Naive thymus-derived CD4-positive, alpha-beta T cell (primary cell): ENCODE data around the gene UBXN10. TPM values are rescaled to one million over a fixed set of nuclear protein-coding genes. Genes with fewer than 3 reads are reported as not detected.

Source experiments
- ATAC-seq: fragments of 150-1000 bp; cut with Tn5 transposase; 2 replicates; pipeline ENCODE4 v1.10.0; 2021; ENCODE audit warnings: mild to moderate bottlenecking, moderate library complexity
- CTCF ChIA-PET: fragments of 350-600 bp; sonication (Branson Sonifier 250); formaldehyde crosslinking; loops from one replicate; lab custom pipeline; 2021; ENCODE audit warnings: antibody characterized with exemption; lab: Charles Lee
- POLR2A ChIA-PET: fragments of 350-600 bp; sonication (Branson Sonifier 250); formaldehyde crosslinking; loops from one replicate; lab custom pipeline; 2021; ENCODE audit warnings: antibody characterized with exemption, inconsistent platforms; lab: Charles Lee
- DNase-seq, 9 donors: peaks; one replicate each; pipeline versions ENCODE4 v3.0.0 to v3.0.0-alpha.2; 2020 to 2022; ENCODE audit warnings: mixed read lengths in 1 of 9
- H3K27ac ChIP-seq: one replicate; pipeline ENCODE4 v1.7.0; 2013; ENCODE audit warnings: mild to moderate bottlenecking, low read depth, low read length, moderate library complexity
- H3K27me3 ChIP-seq, 2 donors: one replicate each; pipeline ENCODE4 v1.7.0; 2013; ENCODE audit warnings: low read length in 2 of 2, mild to moderate bottlenecking in 2 of 2, moderate library complexity in 2 of 2; ENCODE audit not compliant: control insufficient read depth in 2 of 2, insufficient read depth in 2 of 2
- H3K36me3 ChIP-seq, 3 experiments: 1 replicate in 2 of 3; 2 replicates in 1 of 3; pipeline ENCODE4 v1.7.0; 2013; ENCODE audit warnings: low read length in 3 of 3, mild to moderate bottlenecking in 3 of 3, moderate library complexity in 1 of 3; ENCODE audit not compliant: insufficient read depth in 3 of 3, control insufficient read depth in 2 of 3
- H3K4me1 ChIP-seq, 2 donors: one replicate each; pipeline ENCODE4 v1.7.0; 2013; ENCODE audit warnings: low read length in 2 of 2, mild to moderate bottlenecking in 2 of 2, moderate library complexity in 1 of 2; ENCODE audit not compliant: control insufficient read depth in 2 of 2, insufficient read depth in 2 of 2
- H3K4me3 ChIP-seq: 2 replicates; pipeline ENCODE4 v1.7.0; 2013; ENCODE audit warnings: mild to moderate bottlenecking, low read length
- H3K9me3 ChIP-seq, 3 experiments: 1 replicate in 2 of 3; 2 replicates in 1 of 3; pipeline ENCODE4 v1.7.0; 2013; ENCODE audit warnings: low read length in 3 of 3; ENCODE audit not compliant: control insufficient read depth in 2 of 3
- H3K27ac Mint-ChIP-seq, 9 donors: one replicate each; pipeline ENCODE4 v1.8.0; 2020 to 2022; ENCODE audit warnings: mixed read lengths in 9 of 9, mild to moderate bottlenecking in 8 of 9, moderate library complexity in 5 of 9, inconsistent platforms in 2 of 9
- H3K27me3 Mint-ChIP-seq, 5 donors: one replicate each; pipeline ENCODE4 v1.8.0; 2021 to 2022; ENCODE audit warnings: mixed read lengths in 5 of 5, mild to moderate bottlenecking in 1 of 5
- H3K36me3 Mint-ChIP-seq, 5 donors: one replicate each; pipeline ENCODE4 v1.8.0; 2020 to 2022; ENCODE audit warnings: mixed read lengths in 5 of 5, mild to moderate bottlenecking in 3 of 5, inconsistent platforms in 1 of 5
- H3K4me1 Mint-ChIP-seq, 7 donors: one replicate each; pipeline ENCODE4 v1.8.0; 2020 to 2022; ENCODE audit warnings: mixed read lengths in 7 of 7, mild to moderate bottlenecking in 3 of 7, inconsistent platforms in 1 of 7
- H3K4me3 Mint-ChIP-seq, 10 donors: one replicate each; pipeline ENCODE4 v1.8.0; 2020 to 2022; ENCODE audit warnings: mild to moderate bottlenecking in 10 of 10, mixed read lengths in 10 of 10, moderate library complexity in 6 of 10, inconsistent platforms in 2 of 10
- H3K9me3 Mint-ChIP-seq, 11 donors: one replicate each; pipeline ENCODE4 v1.8.0; 2020 to 2022; ENCODE audit warnings: mixed read lengths in 11 of 11, mild to moderate bottlenecking in 4 of 11, inconsistent platforms in 1 of 11, moderate library complexity in 1 of 11
- intact Hi-C, 2 donors: fragments of 100-400 bp; cut with micrococcal nuclease; formaldehyde crosslinking; loops; one replicate each; pipeline ENCODE4 v1.15.1; 2023
- polyA plus RNA-seq, 2 donors: library from polyadenylated mRNA; unstranded; fragments of 300-500 nt; fragmentation: Illumina TruSeq; gene quantifications; one replicate each; pipeline ENCODE4 v1.2.3, GENCODE V29; 2021
- total RNA-seq, 6 experiments: library from RNA in 5 of 6; stranded (reverse) in 5 of 6; gene quantifications; 1 replicate in 5 of 6; 2 replicates in 1 of 6; pipeline ENCODE4 v1.2.3 and lab custom pipeline; 2021 to 2026

UBXN10 gene
- total and polyA plus RNA-seq, 7 experiments from 2014 or later: 0.03 to 1.1 (median 0.55) TPM; not detected in 3

DNA sequence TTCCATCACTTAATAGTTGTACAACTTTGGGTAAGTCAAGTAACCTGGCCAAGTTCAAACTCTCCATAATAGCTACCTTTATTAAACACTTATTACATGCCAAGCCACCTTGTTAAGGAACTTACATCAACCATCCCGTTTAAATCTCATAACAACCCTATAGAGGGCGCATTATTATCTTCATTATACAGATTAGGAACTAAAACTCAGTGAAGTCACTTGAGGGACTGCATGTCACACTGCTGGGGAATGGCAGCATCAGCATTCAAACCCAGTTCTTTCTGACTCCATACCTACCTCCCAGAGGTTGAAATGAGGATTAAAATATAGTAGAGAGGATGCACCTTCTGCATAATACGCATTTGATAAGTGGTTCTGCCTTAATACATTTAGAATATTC, 47.5 kb downstream of the UBXN10 start:
- H3K27me3 Mint-ChIP-seq: peaks cover 18 to 72% (median 37%) of the 10 kb centered on the region in 5 donors
- H3K4me1 Mint-ChIP-seq: peaks cover 0 to 6% (median 0%) of the 10 kb centered on the region in 7 donors
- ATAC-seq (peak; percentile 61), DNase-seq (peak in 5 of 9 donors; percentile 20 to 40 (median 30))
- intact Hi-C loops: loop anchor here in 1 of 2 donors (1.0 to 5.0 kb wide), 2 partner anchors 109 to 260 kb away; no protein-coding TSS in a partner anchor
- H3K4me3 ChIP-seq: no peak overlapping the region
- H3K27ac ChIP-seq: no peak overlapping the region
- H3K9me3 ChIP-seq: no peaks in the 10 kb centered on the region
- H3K27ac Mint-ChIP-seq: no peak overlapping the region
- no peaks in the 10 kb centered on the region for H3K36me3 Mint-ChIP-seq
- H3K4me1 ChIP-seq: no peaks in the 10 kb centered on the region
- POLR2A ChIA-PET: no interaction called here
- H3K9me3 Mint-ChIP-seq: no peaks in the 10 kb centered on the region
- H3K27me3 ChIP-seq: no peaks in the 10 kb centered on the region
- no peaks in the 10 kb centered on the region for H3K36me3 ChIP-seq
- CTCF ChIA-PET: interaction anchor here (2.7 kb wide), 1 partner anchor 261 kb away, joined by 14 read pairs; no protein-coding TSS in a partner anchor
- H3K4me3 Mint-ChIP-seq: no peak overlapping the region

GRCh38 chr1:20233866-20234265, 48.0 kb downstream of the UBXN10 start:
- ATAC-seq (no peak), DNase-seq (no peak)
- no peaks in the 10 kb centered on the region for H3K9me3 Mint-ChIP-seq
- peaks cover 16 to 67% (median 34%) of the 10 kb centered on the region in 5 donors for H3K27me3 Mint-ChIP-seq
- no peaks in the 10 kb centered on the region for H3K4me1 ChIP-seq
- CTCF ChIA-PET: interaction anchor here (2.7 kb wide), 1 partner anchor 261 kb away, joined by 14 read pairs; no protein-coding TSS in a partner anchor
- H3K27me3 ChIP-seq: no peaks in the 10 kb centered on the region
- no peak overlapping the region for H3K4me3 Mint-ChIP-seq
- H3K27ac Mint-ChIP-seq: no peak overlapping the region
- peaks cover 0 to 6% (median 0%) of the 10 kb centered on the region in 7 donors for H3K4me1 Mint-ChIP-seq
- H3K36me3 Mint-ChIP-seq: no peaks in the 10 kb centered on the region
- POLR2A ChIA-PET: no interaction called here
- no peaks in the 10 kb centered on the region for H3K9me3 ChIP-seq
- H3K27ac ChIP-seq: no peak overlapping the region
- H3K4me3 ChIP-seq: no peak overlapping the region
- intact Hi-C loops: loop anchor here in 1 of 2 donors (1.0 to 5.0 kb wide), 2 partner anchors 108 to 259 kb away; no protein-coding TSS in a partner anchor
- no peaks in the 10 kb centered on the region for H3K36me3 ChIP-seq

DNA sequence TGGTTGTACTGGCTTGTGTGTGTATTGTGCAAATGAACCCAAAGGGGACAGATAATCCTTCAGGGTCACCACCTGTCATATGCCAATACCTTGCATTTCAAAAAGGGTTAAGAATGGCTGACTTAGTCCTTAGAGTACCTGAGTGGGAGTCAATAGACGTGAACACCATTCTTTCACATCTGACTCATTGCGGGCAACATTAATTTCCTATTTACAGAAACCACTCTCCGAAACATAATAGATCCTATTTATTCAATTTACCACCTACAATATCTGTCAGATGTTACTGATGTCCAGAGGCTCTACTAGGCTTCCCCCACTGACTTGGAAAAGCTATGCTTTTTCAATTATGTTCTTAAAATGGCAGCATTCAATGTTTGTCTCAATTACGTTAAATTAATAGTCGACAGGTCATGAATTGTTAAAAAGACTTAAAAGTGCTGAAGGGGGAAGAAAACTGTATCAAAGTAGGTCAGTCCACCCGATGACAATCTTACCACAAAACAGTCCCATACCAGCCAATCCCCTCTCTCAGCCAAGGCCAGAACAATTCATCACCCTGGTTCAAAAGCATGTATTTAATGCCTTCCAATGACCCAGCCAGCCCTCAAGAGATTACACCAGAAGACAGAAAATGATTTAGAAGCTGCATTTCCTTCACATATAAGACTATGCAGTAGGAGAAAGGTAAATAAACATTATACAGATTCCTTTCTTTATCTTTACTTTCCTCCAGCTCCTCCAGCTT, 49.1 kb downstream of the UBXN10 start:
- no peak overlapping the region for H3K27ac Mint-ChIP-seq
- peaks cover 0 to 6% (median 0%) of the 10 kb centered on the region in 7 donors for H3K4me1 Mint-ChIP-seq
- ATAC-seq (no peak), DNase-seq (no peak)
- H3K9me3 Mint-ChIP-seq: no peaks in the 10 kb centered on the region
- CTCF ChIA-PET: interaction anchor here (0.7 to 2.7 kb wide), 3 partner anchors 96 to 259 kb away, joined by 4 to 14 read pairs (median 4); no protein-coding TSS in a partner anchor
- POLR2A ChIA-PET: no interaction called here
- H3K36me3 Mint-ChIP-seq: no peaks in the 10 kb centered on the region
- Histone ChIP-seq H3K27ac (no peak overlapping the region), H3K27me3 (no peaks in the 10 kb centered on the region), H3K4me3 (no peak overlapping the region), H3K4me1 (no peaks in the 10 kb centered on the region), H3K36me3 (no peaks in the 10 kb centered on the region), H3K9me3 (no peaks in the 10 kb centered on the region)
- no peak overlapping the region for H3K4me3 Mint-ChIP-seq
- intact Hi-C loops: loop anchor here in 1 of 2 donors (5.0 kb wide), 1 partner anchor 107 kb away; no protein-coding TSS in a partner anchor
- peaks cover 16 to 63% (median 40%) of the 10 kb centered on the region in 5 donors for H3K27me3 Mint-ChIP-seq

DNA sequence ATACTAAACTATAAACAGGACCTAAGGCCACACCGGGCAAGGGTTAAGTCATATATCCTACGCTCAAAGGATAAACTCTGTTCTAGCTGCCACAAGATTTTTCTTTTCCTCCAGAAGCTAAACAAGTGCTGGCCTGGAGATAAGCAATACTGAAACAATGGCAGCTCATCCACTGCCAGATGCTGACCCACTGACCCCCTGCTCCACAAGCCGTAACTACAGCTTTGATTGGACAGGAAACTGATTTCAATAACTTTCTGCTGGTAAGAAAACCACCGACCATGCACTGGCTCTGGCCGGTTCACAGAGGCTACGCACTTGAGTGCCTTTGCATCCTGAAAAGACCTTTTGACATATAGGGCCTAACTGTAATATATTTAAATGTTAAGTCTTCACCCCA, 51.8 kb downstream of the UBXN10 start:
- no peak for ATAC-seq
- Mint-ChIP-seq H3K27me3 (peaks cover 25 to 62% (median 57%) of the 10 kb centered on the region in 5 donors), H3K27ac (no peak overlapping the region), H3K4me1 (peaks cover 0 to 6% (median 0%) of the 10 kb centered on the region in 7 donors), H3K36me3 (no peaks in the 10 kb centered on the region), H3K4me3 (no peak overlapping the region), H3K9me3 (no peaks in the 10 kb centered on the region)
- Histone ChIP-seq H3K36me3 (no peaks in the 10 kb centered on the region), H3K27ac (no peak overlapping the region), H3K9me3 (no peaks in the 10 kb centered on the region), H3K4me1 (no peaks in the 10 kb centered on the region), H3K4me3 (no peak overlapping the region), H3K27me3 (no peaks in the 10 kb centered on the region)
- ChIA-PET POLR2A (interaction anchor here (1.5 kb wide), 1 partner anchor 12 kb away, joined by 3 read pairs; no protein-coding TSS in a partner anchor), CTCF (no interaction called here)
- intact Hi-C loops: no loop called here
- no peak for DNase-seq

- Mint-ChIP-seq H3K27ac (no peak overlapping the region), H3K36me3 (no peaks in the 10 kb centered on the region), H3K4me3 (no peak overlapping the region), H3K9me3 (no peaks in the 10 kb centered on the region), H3K4me1 (peaks cover 0 to 2% (median 0%) of the 10 kb centered on the region in 7 donors), H3K27me3 (peaks cover 9 to 48% (median 45%) of the 10 kb centered on the region in 5 donors)
- ATAC-seq (no peak), DNase-seq (no peak)
- intact Hi-C loops: no loop called here
- Histone ChIP-seq H3K4me3 (no peak overlapping the region), H3K4me1 (no peaks in the 10 kb centered on the region), H3K9me3 (no peaks in the 10 kb centered on the region), H3K27ac (no peak overlapping the region), H3K27me3 (no peaks in the 10 kb centered on the region), H3K36me3 (no peaks in the 10 kb centered on the region)
- CTCF ChIA-PET: no interaction called here
- POLR2A ChIA-PET: no interaction called here
These were observed 54.1 kb downstream of the UBXN10 start for GRCh38 chr1:20240012-20240411.

DNA sequence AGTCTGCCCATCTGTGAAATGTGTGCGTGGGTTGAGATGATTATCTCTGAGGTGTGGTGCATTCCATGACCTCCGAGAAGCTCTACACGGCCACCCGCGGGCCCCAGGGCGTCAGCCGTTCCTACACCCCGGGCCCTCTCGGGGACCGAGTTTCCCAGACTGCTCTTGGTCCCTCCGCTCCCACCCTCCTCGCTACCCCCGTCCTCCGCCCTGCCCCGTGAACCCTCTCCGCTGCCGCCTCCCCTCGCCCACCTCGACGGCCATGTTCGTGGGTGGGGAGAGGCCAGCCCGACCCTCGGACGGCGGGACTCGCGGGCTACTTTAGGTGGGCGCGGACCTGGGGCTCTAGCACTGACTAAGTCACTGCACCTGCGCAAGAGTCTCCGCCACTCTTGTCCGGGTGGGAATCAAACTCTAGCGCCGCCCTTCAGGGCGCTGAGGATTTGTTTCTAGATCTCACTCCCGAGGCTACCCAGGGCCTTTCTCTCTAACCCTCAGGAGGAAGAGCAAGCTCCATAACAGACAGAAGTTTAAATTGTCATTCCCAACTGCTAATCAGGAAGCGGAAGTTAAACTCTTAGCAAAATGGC, 57.1 kb downstream of the UBXN10 start:
- peaks cover 0 to 8% (median 4%) of the 10 kb centered on the region in 7 donors for H3K4me1 Mint-ChIP-seq
- ChIA-PET CTCF (no interaction called here), POLR2A (no interaction called here)
- intact Hi-C loops: no loop called here
- DNase-seq (no peak), ATAC-seq (no peak)
- Histone ChIP-seq H3K36me3 (no peaks in the 10 kb centered on the region), H3K4me3 (no peak overlapping the region), H3K4me1 (peaks cover 0 to 2% of the 10 kb centered on the region in 2 donors), H3K27me3 (no peaks in the 10 kb centered on the region), H3K27ac (no peak overlapping the region), H3K9me3 (no peaks in the 10 kb centered on the region)
- H3K9me3 Mint-ChIP-seq: peaks cover 0 to 3% (median 0%) of the 10 kb centered on the region in 11 donors
- no peaks in the 10 kb centered on the region for H3K36me3 Mint-ChIP-seq
- H3K27me3 Mint-ChIP-seq: peaks cover 9 to 42% (median 32%) of the 10 kb centered on the region in 5 donors
- no peak overlapping the region for H3K27ac Mint-ChIP-seq
- no peak overlapping the region for H3K4me3 Mint-ChIP-seq
